B cell (primary cell): ENCODE data around the gene PCDHGA10. TPM values are rescaled to one million over a fixed set of nuclear protein-coding genes. Genes with fewer than 3 reads are reported as not detected.

Experiments
- ATAC-seq: fragments of 200-7000 bp; cut with Tn5 transposase; one replicate; pipeline ENCODE4 v1.10.0; 2021; ENCODE audit warnings: low read depth, mild to moderate bottlenecking, moderate number of reproducible peaks, moderate library complexity
- CTCF ChIA-PET: fragments of 350-600 bp; sonication (Branson Sonifier 250); formaldehyde crosslinking; loops from one replicate; lab custom pipeline; 2021; ENCODE audit warnings: antibody characterized with exemption, inconsistent platforms; lab: Charles Lee
- POLR2A ChIA-PET: fragments of 350-600 bp; sonication (Branson Sonifier 250); formaldehyde crosslinking; loops from one replicate; lab custom pipeline; 2021; ENCODE audit warnings: antibody characterized with exemption; lab: Charles Lee
- DNase-seq: peaks from one replicate; pipeline ENCODE4 v3.0.0; 2013
- H2AFZ ChIP-seq: 2 replicates; pipeline ENCODE4 v1.6.1; 2012; ENCODE audit warnings: mild to moderate bottlenecking, low read depth, low read length; ENCODE audit not compliant: insufficient read depth, poor library complexity, severe bottlenecking
- H3K27ac ChIP-seq, 2 donors: 1 replicate in 1 of 2; 2 replicates in 1 of 2; pipeline ENCODE4 v1.5.1; 2012 to 2013; ENCODE audit warnings: low read length in 2 of 2, mild to moderate bottlenecking in 2 of 2, moderate library complexity in 1 of 2
- H3K27me3 ChIP-seq, 4 experiments: fragments of 200-600 bp in 1 of 4; sonication (generic) in 1 of 4; replicated peaks in 1 of 4; 1 replicate in 2 of 4; 2 replicates in 2 of 4; pipeline versions ENCODE4 v1.6.1 to v1.7.0; 2013 to 2016; ENCODE audit warnings: low read length in 3 of 4, mild to moderate bottlenecking in 2 of 4, mixed read lengths in 1 of 4, moderate library complexity in 1 of 4; ENCODE audit not compliant: insufficient read depth in 4 of 4, control insufficient read depth in 3 of 4; ENCODE audit errors: control extremely low read depth in 1 of 4
- H3K36me3 ChIP-seq, 2 experiments: replicated peaks in 1 of 2; 1 replicate in 1 of 2; 2 replicates in 1 of 2; pipeline versions ENCODE4 v1.6.1 to v1.7.1; 2013; ENCODE audit warnings: low read length in 1 of 2; ENCODE audit not compliant: insufficient read depth in 2 of 2, control insufficient read depth in 1 of 2; ENCODE audit errors: control extremely low read depth in 1 of 2, extremely low read depth in 1 of 2
- H3K4me1 ChIP-seq, 2 donors: fragments of 200-600 bp in 1 of 2; sonication (generic) in 1 of 2; 1 replicate in 1 of 2; 2 replicates in 1 of 2; pipeline versions ENCODE4 v1.5.1 to v1.6.1; 2013 to 2017; ENCODE audit warnings: low read length in 2 of 2; ENCODE audit not compliant: control insufficient read depth in 2 of 2, insufficient read depth in 2 of 2
- H3K4me2 ChIP-seq: replicated peaks from 2 replicates; pipeline ENCODE3; 2012; ENCODE audit warnings: mild to moderate bottlenecking, low read depth, low read length; ENCODE audit not compliant: poor library complexity, severe bottlenecking
- H3K4me3 ChIP-seq, 5 experiments: fragments of 200-600 bp in 1 of 5; sonication (generic) in 1 of 5; 1 replicate in 3 of 5; 2 replicates in 2 of 5; pipeline versions ENCODE4 v1.5.1 to v1.7.0; 2011 to 2016; ENCODE audit warnings: low read length in 4 of 5, mild to moderate bottlenecking in 4 of 5, low read depth in 2 of 5, control low read depth in 1 of 5, moderate library complexity in 1 of 5; ENCODE audit not compliant: insufficient read depth in 1 of 5; ENCODE audit errors: control extremely low read depth in 1 of 5, extremely low read depth in 1 of 5
- H3K79me2 ChIP-seq: fragments of 200-600 bp; sonication (generic); one replicate; pipeline ENCODE4 v1.6.0; 2016; ENCODE audit warnings: low read length; ENCODE audit not compliant: control insufficient read depth, insufficient read depth
- H3K9ac ChIP-seq: fragments of 200-600 bp; sonication (generic); 2 replicates; pipeline ENCODE4 v1.6.1; 2017; ENCODE audit warnings: mild to moderate bottlenecking, low read length, moderate library complexity
- H3K9me3 ChIP-seq, 3 donors: one replicate each; pipeline versions ENCODE4 v1.6.1 to v1.7.1; 2013; ENCODE audit warnings: low read length in 2 of 3; ENCODE audit not compliant: control insufficient read depth in 2 of 3, insufficient read depth in 1 of 3; ENCODE audit errors: control extremely low read depth in 1 of 3
- H4K20me1 ChIP-seq: 2 replicates; pipeline ENCODE4 v1.6.0; 2012; ENCODE audit warnings: mild to moderate bottlenecking, low read length; ENCODE audit not compliant: insufficient read depth, control insufficient read depth, poor library complexity, severe bottlenecking
- H3K27ac Mint-ChIP-seq: one replicate; pipeline ENCODE4 v1.8.0; 2021; ENCODE audit warnings: mixed read lengths
- H3K27me3 Mint-ChIP-seq: one replicate; pipeline ENCODE4 v1.8.0; 2021; ENCODE audit warnings: mixed read lengths
- H3K4me1 Mint-ChIP-seq: one replicate; pipeline ENCODE4 v1.8.0; 2021; ENCODE audit warnings: mixed read lengths
- H3K4me3 Mint-ChIP-seq: one replicate; pipeline ENCODE4 v1.8.0; 2021; ENCODE audit warnings: mixed read lengths
- H3K9me3 Mint-ChIP-seq: one replicate; pipeline ENCODE4 v1.8.0; 2022; ENCODE audit warnings: mixed read lengths; ENCODE audit not compliant: insufficient read depth
- EZH2 ChIP-seq: IDR thresholded peaks from 2 replicates; pipeline ENCODE4 v1.6.1; 2012; ENCODE audit warnings: borderline replicate concordance, low read depth, mild to moderate bottlenecking, moderate library complexity, low read length; ENCODE audit not compliant: insufficient read depth, poor library complexity, severe bottlenecking
- WGBS: methylation state at CpG from one replicate; pipeline ENCODE4 v1.1.5; 2013; ENCODE audit warnings: missing lambda C conversion rate; ENCODE audit not compliant: insufficient coverage; 5-methylcytosine and 5-hydroxymethylcytosine counted together
- intact Hi-C: fragments of 100-400 bp; cut with micrococcal nuclease; formaldehyde crosslinking; loops from one replicate; pipeline ENCODE4 v1.10.0; 2022
- polyA plus RNA-seq: library from polyadenylated mRNA; depleted of rRNA; stranded (reverse); fragments of >200 nt; gene quantifications from 2 replicates; pipeline ENCODE4 v1.2.3, GENCODE V29; 2012
- total RNA-seq, 2 donors: library from RNA; stranded (reverse); fragments of 120-200 nt in 1 of 2; gene quantifications; 1 replicate in 1 of 2; 2 replicates in 1 of 2; pipeline versions ENCODE4 v1.2.3 to v1.2.4, GENCODE V29; 2013 to 2022
- TF ChIP-seq, protein P1 (sequence below): fragments of 200-600 bp; IDR thresholded peaks from one replicate; pipeline ENCODE4 v1.8.0; 2022; ENCODE audit warnings: antibody characterized with exemption, mild to moderate bottlenecking

The PCDHGA10 gene
- total and polyA plus RNA-seq, 2 donors (not counting 1 experiment from before 2014, with no cell fraction given): 0.10 to 1.9 TPM

DNA sequence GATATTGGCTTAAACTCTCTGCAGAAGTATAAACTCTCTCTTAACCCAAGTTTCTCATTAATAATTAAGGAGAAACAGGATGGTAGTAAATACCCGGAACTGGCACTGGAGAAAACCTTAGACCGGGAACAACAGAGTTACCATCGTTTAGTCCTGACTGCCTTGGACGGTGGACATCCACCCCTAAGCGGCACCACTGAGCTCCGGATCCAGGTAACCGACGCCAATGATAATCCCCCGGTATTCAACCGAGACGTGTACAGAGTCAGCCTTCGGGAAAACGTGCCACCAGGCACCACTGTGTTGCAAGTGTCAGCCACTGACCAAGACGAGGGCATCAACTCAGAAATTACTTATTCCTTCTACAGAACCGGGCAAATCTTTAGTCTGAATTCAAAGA is 14.2 kb upstream of the PCDHGA10 start:
- ChIA-PET CTCF (interaction anchor here (1.6 to 1.8 kb wide), 2 partner anchors 15 to 165 kb away, joined by 5 to 7 read pairs; no protein-coding TSS in a partner anchor), POLR2A (no interaction called here)
- Mint-ChIP-seq H3K27me3 (peaks cover 51% of the 10 kb centered on the region), H3K4me1 (peaks cover 2% of the 10 kb centered on the region), H3K4me3 (no peak overlapping the region), H3K9me3 (peaks cover 12% of the 10 kb centered on the region), H3K27ac (no peak overlapping the region)
- Histone ChIP-seq H3K27ac (no peak overlapping the region), H4K20me1 (no peaks in the 10 kb centered on the region), H3K36me3 (no peaks in the 10 kb centered on the region), H3K9ac (no peak overlapping the region), H3K27me3 (peaks cover 0 to 50% (median 34%) of the 10 kb centered on the region in 4 experiments), H3K4me1 (no peaks in the 10 kb centered on the region), H3K79me2 (no peaks in the 10 kb centered on the region), H3K9me3 (peaks cover 0 to 52% (median 26%) of the 10 kb centered on the region in 3 donors), H2AFZ (no peak overlapping the region), H3K4me3 (no peak overlapping the region), H3K4me2 (no peak overlapping the region)
- intact Hi-C loops: no loop called here
- no peak for ATAC-seq
- WGBS: 31% methylated on average over 13 of the region's 15 CpGs
- DNase-seq: no peak
- TF ChIP-seq, protein P1, sequence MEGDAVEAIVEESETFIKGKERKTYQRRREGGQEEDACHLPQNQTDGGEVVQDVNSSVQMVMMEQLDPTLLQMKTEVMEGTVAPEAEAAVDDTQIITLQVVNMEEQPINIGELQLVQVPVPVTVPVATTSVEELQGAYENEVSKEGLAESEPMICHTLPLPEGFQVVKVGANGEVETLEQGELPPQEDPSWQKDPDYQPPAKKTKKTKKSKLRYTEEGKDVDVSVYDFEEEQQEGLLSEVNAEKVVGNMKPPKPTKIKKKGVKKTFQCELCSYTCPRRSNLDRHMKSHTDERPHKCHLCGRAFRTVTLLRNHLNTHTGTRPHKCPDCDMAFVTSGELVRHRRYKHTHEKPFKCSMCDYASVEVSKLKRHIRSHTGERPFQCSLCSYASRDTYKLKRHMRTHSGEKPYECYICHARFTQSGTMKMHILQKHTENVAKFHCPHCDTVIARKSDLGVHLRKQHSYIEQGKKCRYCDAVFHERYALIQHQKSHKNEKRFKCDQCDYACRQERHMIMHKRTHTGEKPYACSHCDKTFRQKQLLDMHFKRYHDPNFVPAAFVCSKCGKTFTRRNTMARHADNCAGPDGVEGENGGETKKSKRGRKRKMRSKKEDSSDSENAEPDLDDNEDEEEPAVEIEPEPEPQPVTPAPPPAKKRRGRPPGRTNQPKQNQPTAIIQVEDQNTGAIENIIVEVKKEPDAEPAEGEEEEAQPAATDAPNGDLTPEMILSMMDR: no peak
- TF ChIP-seq EZH2: no peak

DNA sequence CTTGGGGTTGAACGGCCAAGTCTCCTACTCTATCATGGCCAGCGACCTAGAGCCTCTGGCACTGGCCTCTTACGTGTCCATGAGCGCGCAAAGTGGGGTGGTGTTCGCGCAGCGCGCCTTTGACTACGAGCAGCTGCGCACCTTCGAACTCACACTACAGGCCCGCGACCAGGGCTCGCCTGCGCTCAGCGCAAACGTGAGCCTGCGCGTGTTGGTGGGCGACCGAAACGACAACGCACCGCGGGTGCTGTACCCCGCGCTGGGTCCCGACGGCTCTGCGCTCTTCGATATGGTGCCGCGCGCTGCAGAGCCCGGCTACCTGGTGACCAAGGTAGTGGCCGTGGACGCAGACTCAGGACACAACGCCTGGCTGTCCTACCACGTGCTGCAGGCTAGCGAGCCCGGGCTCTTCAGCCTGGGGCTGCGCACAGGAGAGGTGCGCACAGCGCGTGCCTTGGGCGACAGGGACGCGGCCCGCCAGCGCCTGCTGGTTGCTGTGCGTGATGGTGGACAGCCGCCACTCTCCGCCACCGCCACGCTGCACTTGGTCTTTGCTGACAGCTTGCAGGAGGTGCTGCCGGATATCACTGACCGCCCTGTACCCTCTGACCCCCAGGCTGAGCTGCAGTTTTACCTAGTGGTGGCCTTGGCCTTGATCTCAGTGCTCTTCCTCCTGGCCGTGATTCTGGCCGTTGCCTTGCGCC is 13.1 kb upstream of the PCDHGA10 start:
- H3K9me3 ChIP-seq: peaks cover 0 to 48% (median 19%) of the 10 kb centered on the region in 3 donors
- Mint-ChIP-seq H3K4me3 (no peak overlapping the region), H3K4me1 (peaks cover 2% of the 10 kb centered on the region), H3K27me3 (peaks cover 53% of the 10 kb centered on the region), H3K27ac (no peak overlapping the region), H3K9me3 (peaks cover 11% of the 10 kb centered on the region)
- intact Hi-C loops: loop anchor here (5.0 kb wide), 1 partner anchor 32 kb away; no protein-coding TSS in a partner anchor
- no peaks in the 10 kb centered on the region for H3K4me1 ChIP-seq
- no peaks in the 10 kb centered on the region for H3K79me2 ChIP-seq
- DNase-seq: peak; percentile 5
- H2AFZ ChIP-seq: no peak overlapping the region
- POLR2A ChIA-PET: no interaction called here
- H3K27me3 ChIP-seq: peaks cover 0 to 50% (median 34%) of the 10 kb centered on the region in 4 experiments
- H3K27ac ChIP-seq: no peak overlapping the region
- no peaks in the 10 kb centered on the region for H3K36me3 ChIP-seq
- 45% methylated on average over 61 of the region's 61 CpGs for WGBS
- H3K4me3 ChIP-seq: no peak overlapping the region
- no peaks in the 10 kb centered on the region for H4K20me1 ChIP-seq
- no peak overlapping the region for H3K4me2 ChIP-seq
- H3K9ac ChIP-seq: no peak overlapping the region
- CTCF ChIA-PET: interaction anchor here (2.3 kb wide), 1 partner anchor 13 kb away, joined by 7 read pairs; the partner anchor contains the start of gene PCDHGA10
- no peak for ATAC-seq
- TF ChIP-seq EZH2: no peak
- TF ChIP-seq, protein P1: no peak
